Psoas muscle (tissue), 8 donors: ENCODE results near the gene TSPAN16. TPM values are rescaled to one million over a fixed set of nuclear protein-coding genes. Genes with fewer than 3 reads are reported as not detected.
A peak's percentile ranks its signal among the peaks of the same experiment; 100 is the strongest.

Experiments
- ATAC-seq, 4 donors: fragments of 200-7000 bp; cut with Tn5 transposase; one replicate each; pipeline ENCODE4 v1.9.1; 2020; ENCODE audit warnings: moderate library complexity in 3 of 4, mild to moderate bottlenecking in 2 of 4
- DNase-seq, 2 donors: peaks; one replicate each; pipeline ENCODE4 v3.0.0-alpha.2; 2020
- H3K27ac ChIP-seq: fragments of 200-600 bp; one replicate; pipeline ENCODE4 v1.8.0; 2022
- H3K27me3 ChIP-seq, 3 donors: fragments of 200-600 bp in 1 of 3; one replicate each; pipeline versions ENCODE4 v1.6.1 to v1.8.0; 2013 to 2022; ENCODE audit warnings: low read length in 2 of 3, mild to moderate bottlenecking in 2 of 3, moderate library complexity in 1 of 3; ENCODE audit not compliant: insufficient read depth in 3 of 3
- H3K36me3 ChIP-seq, 2 donors: fragments of 200-600 bp in 1 of 2; one replicate each; pipeline versions ENCODE4 v1.6.1 to v1.8.0; 2013 to 2022; ENCODE audit warnings: low read depth in 1 of 2, mild to moderate bottlenecking in 1 of 2, moderate library complexity in 1 of 2; ENCODE audit not compliant: insufficient read depth in 1 of 2
- H3K4me1 ChIP-seq: fragments of 200-600 bp; one replicate; pipeline ENCODE4 v1.8.0; 2022
- H3K4me3 ChIP-seq: fragments of 200-600 bp; one replicate; pipeline ENCODE4 v1.8.0; 2022; ENCODE audit warnings: mild to moderate bottlenecking
- H3K9me3 ChIP-seq: fragments of 200-600 bp; one replicate; pipeline ENCODE4 v1.8.0; 2022
- CTCF ChIP-seq: fragments of 200-600 bp; IDR thresholded peaks from one replicate; pipeline ENCODE4 v1.8.0; 2022; ENCODE audit warnings: antibody characterized with exemption
- WGBS, 3 donors: extraction: QIAGEN DNeasy Blood & Tissue Kit; methylation state at CpG; one replicate each; pipeline versions ENCODE4 v1.1.6 to v1.1.7; 2013; 5-methylcytosine and 5-hydroxymethylcytosine counted together
- intact Hi-C, 2 donors: fragments of 100-400 bp; cut with DNase I; formaldehyde crosslinking; loops; one replicate each; pipeline versions ENCODE4 v1.11.0 to v1.14.2; 2022
- polyA plus RNA-seq, 3 donors: library from polyadenylated mRNA; stranded (reverse); fragments of 200-250 nt; gene quantifications; one replicate each; pipeline ENCODE4 v1.2.3, GENCODE V29; 2013
- total RNA-seq, 4 donors: library from RNA; stranded (reverse); fragmentation: NEBNext Ultra II Directional in 2 of 4; extraction: Animal tissue kit (Norgen Biotek cat#: 25700) in 2 of 4; gene quantifications; one replicate each; pipeline versions ENCODE4 v1.2.1 to v1.2.4, GENCODE V29; 2021 to 2023
- donor health status: healthy with polysubstance abuse.
- donor health status: DM: no; HTN: no; CAD: no; lungs with moderate emphysema.
- donor health status: Bipolar disorder and iron deficiency.
- donor health status: healthy.
- donor health status: DM: yes; HTN: yes; CAD: no.
- donor health status: DM: no; HTN: no; CAD: no.
- donor health status: DM: no; HTN: no; CAD: no.
- donor health status: DM: yes; HTN: yes; CAD: no.

Gene TSPAN16
- total and polyA plus RNA-seq, 7 donors: not detected

- TF ChIP-seq CTCF: no peak
- H3K36me3 ChIP-seq: peaks cover 0 to 14% of the 10 kb centered on the region in 2 donors
- no peaks in the 10 kb centered on the region for H3K4me1 ChIP-seq
- intact Hi-C loops: no loop called here
- H3K9me3 ChIP-seq: no peaks in the 10 kb centered on the region
- no peak overlapping the region for H3K4me3 ChIP-seq
- DNase-seq (no peak), ATAC-seq (no peak)
- WGBS, 3 donors: 58 to 66% (median 61%) methylated on average over 7 of the region's 7 CpGs
- H3K27ac ChIP-seq: no peak overlapping the region
- H3K27me3 ChIP-seq: peaks cover 0 to 11% (median 2%) of the 10 kb centered on the region in 3 donors
These were observed 26.5 kb downstream of the TSPAN16 start for GRCh38 chr19:11322269-11323024.

GRCh38 chr19:11323601-11324078, 27.7 kb downstream of the TSPAN16 start:
- ATAC-seq (peak in 1 of 4 donors; percentile 20), DNase-seq (no peak)
- Histone ChIP-seq H3K9me3 (no peaks in the 10 kb centered on the region), H3K27me3 (peaks cover 0 to 3% (median 2%) of the 10 kb centered on the region in 3 donors), H3K27ac (peak overlapping the region; percentile 65), H3K4me1 (no peaks in the 10 kb centered on the region), H3K4me3 (no peak overlapping the region), H3K36me3 (peaks cover 0 to 25% of the 10 kb centered on the region in 2 donors)
- intact Hi-C loops: no loop called here
- TF ChIP-seq CTCF: no peak
- 63 to 67% (median 64%) methylated on average over 5 of the region's 5 CpGs for WGBS, 3 donors

- DNase-seq (peak; percentile 79 to 85), ATAC-seq (peak; percentile 65 to 82 (median 80))
- H3K27ac ChIP-seq: peak overlapping the region; percentile 65
- 19 to 28% (median 20%) methylated on average over 10 of the region's 10 CpGs for WGBS, 3 donors
- H3K9me3 ChIP-seq: no peaks in the 10 kb centered on the region
- H3K27me3 ChIP-seq: peaks cover 0 to 2% (median 0%) of the 10 kb centered on the region in 3 donors
- H3K4me1 ChIP-seq: no peaks in the 10 kb centered on the region
- no peak overlapping the region for H3K4me3 ChIP-seq
- TF ChIP-seq CTCF: no peak
- H3K36me3 ChIP-seq: peaks cover 0 to 25% of the 10 kb centered on the region in 2 donors
- intact Hi-C loops: no loop called here
These were observed 28.2 kb downstream of the TSPAN16 start for GRCh38 chr19:11324079-11324661.

- H3K9me3 ChIP-seq: no peaks in the 10 kb centered on the region
- peak overlapping the region; percentile 39 for H3K27ac ChIP-seq
- WGBS, 3 donors: 62 to 66% (median 62%) methylated on average over 16 to 17 of the region's 17 CpGs
- H3K4me1 ChIP-seq: no peaks in the 10 kb centered on the region
- peak in 1 of 4 donors; percentile 4 for ATAC-seq
- H3K4me3 ChIP-seq: no peak overlapping the region
- intact Hi-C loops: no loop called here
- no peak for DNase-seq
- H3K36me3 ChIP-seq: peaks cover 0 to 30% of the 10 kb centered on the region in 2 donors
- peaks cover 0 to 2% (median 0%) of the 10 kb centered on the region in 3 donors for H3K27me3 ChIP-seq
- no peak for TF ChIP-seq CTCF
These were observed 28.9 kb downstream of the TSPAN16 start for GRCh38 chr19:11324748-11325389.
